HepG2 (cell line): Measurements from ENCODE around the gene NUFIP1. TPM values are rescaled to one million over a fixed set of nuclear protein-coding genes. Genes with fewer than 3 reads are reported as not detected.
A peak's percentile ranks its signal among the peaks of the same experiment; 100 is the strongest.

Source experiments
- ATAC-seq: fragments of 200-7000 bp; cut with Tn5 transposase; 3 replicates; pipeline ENCODE4 v1.9.1; 2020; ENCODE audit warnings: mild to moderate bottlenecking, moderate library complexity
- BruUV-seq: library from RNA; stranded (reverse); fragments of 400-500 nt; replicated peaks from 2 replicates; lab custom pipeline; 2021; lab: Mats Ljungman, UMichigan
- CTCF ChIA-PET: fragments of 300-600 bp; formaldehyde crosslinking; extraction: SDS; loops from one replicate; lab custom pipeline; 2021; ENCODE audit warnings: low total read pairs, inconsistent platforms, low intra/inter-chr PET ratio; lab: Yijun Ruan, JAX
- POLR2A ChIA-PET: fragments of 350-600 bp; sonication (Branson Sonifier 250); formaldehyde crosslinking; loops from one replicate; lab custom pipeline; 2020; ENCODE audit warnings: antibody characterized with exemption, inconsistent platforms; lab: Yijun Ruan, JAX
- DNase-seq: peaks from one replicate; pipeline ENCODE4 v3.0.0-alpha.2; 2015; ENCODE audit warnings: low spot score
- FAIRE-seq: peaks from 3 replicates; lab custom pipeline; 2011; peaks lifted over from hg19 to GRCh38; lab: Jason Lieb, UNC
- H2AFZ ChIP-seq: one replicate; pipeline ENCODE4 v1.6.1; 2011; ENCODE audit warnings: low read length, inconsistent platforms
- H3K27ac ChIP-seq: fragments of 300-600 bp; 3 replicates; pipeline ENCODE4 v1.8.0; 2011; ENCODE audit warnings: mixed run types, mild to moderate bottlenecking, mixed read lengths, low read length, inconsistent platforms; ENCODE audit not compliant: insufficient read depth; ENCODE audit errors: extremely low read length
- H3K27me3 ChIP-seq, 2 experiments: fragments of 200-600 bp in 1 of 2; 2 replicates in 1 of 2; 3 replicates in 1 of 2; pipeline versions ENCODE4 v1.6.0 to v1.8.0; 2011; ENCODE audit warnings: low read length in 2 of 2, mild to moderate bottlenecking in 2 of 2, moderate library complexity in 2 of 2, inconsistent platforms in 1 of 2; ENCODE audit not compliant: insufficient read depth in 2 of 2, control insufficient read depth in 1 of 2
- H3K36me3 ChIP-seq, 2 experiments: fragments of 200-600 bp in 1 of 2; replicated peaks in 1 of 2; 2 replicates in 1 of 2; 3 replicates in 1 of 2; pipeline versions ENCODE4 v1.5.1 to v1.8.0; 2011; ENCODE audit warnings: low read length in 2 of 2, inconsistent platforms in 1 of 2; ENCODE audit not compliant: insufficient read depth in 2 of 2, control insufficient read depth in 1 of 2
- H3K4me1 ChIP-seq: 2 replicates; pipeline ENCODE4 v1.5.1; 2012; ENCODE audit warnings: low read length, inconsistent platforms; ENCODE audit not compliant: insufficient read depth
- H3K4me2 ChIP-seq: 2 replicates; pipeline ENCODE4 v1.6.0; 2011; ENCODE audit warnings: low read depth, low read length, inconsistent platforms
- H3K4me3 ChIP-seq, 3 experiments: fragments of 200-600 bp in 1 of 3; sonication (generic), shearing (Covaris generic) in 1 of 3; replicated peaks in 1 of 3; 2 replicates each; pipeline ENCODE4 v1.5.1; 2011 to 2016; ENCODE audit warnings: low read length in 3 of 3, inconsistent platforms in 2 of 3, low read depth in 2 of 3, mild to moderate bottlenecking in 2 of 3, control low read depth in 1 of 3, mixed read lengths in 1 of 3; ENCODE audit not compliant: insufficient read depth in 1 of 3
- H3K79me2 ChIP-seq: one replicate; pipeline ENCODE4 v1.6.1; 2011; ENCODE audit warnings: low read length, inconsistent platforms; ENCODE audit not compliant: insufficient read depth
- H3K9ac ChIP-seq: 2 replicates; pipeline ENCODE4 v1.6.0; 2011; ENCODE audit warnings: mild to moderate bottlenecking, low read depth, low read length, inconsistent platforms; ENCODE audit not compliant: insufficient read depth
- H3K9me3 ChIP-seq: 2 replicates; pipeline ENCODE4 v1.5.1; 2012; ENCODE audit warnings: mild to moderate bottlenecking, low read length
- H4K20me1 ChIP-seq: 2 replicates; pipeline ENCODE4 v1.6.0; 2011; ENCODE audit warnings: inconsistent platforms, mild to moderate bottlenecking, low read length, moderate library complexity; ENCODE audit not compliant: insufficient read depth
- HCFC1 ChIP-seq: fragments of 150-350 bp; IDR thresholded peaks from 2 replicates; pipeline ENCODE4 v1.6.1; 2014; ENCODE audit warnings: low read depth, low read length
- KDM5B ChIP-seq: sonication (generic); formaldehyde crosslinking; IDR thresholded peaks from 2 replicates; pipeline ENCODE4 v1.4.0; 2020; ENCODE audit warnings: missing genetic modification reagents, mild to moderate bottlenecking, borderline replicate concordance
- PHF5A ChIP-seq: IDR thresholded peaks from one replicate; pipeline ENCODE4 v1.6.1; 2018; ENCODE audit warnings: low read depth, missing genetic modification reagents; ENCODE audit not compliant: unreplicated experiment
- SMC3 ChIP-seq: IDR thresholded peaks from 2 replicates; pipeline ENCODE4 v1.6.1; 2011; ENCODE audit warnings: low read length, improper control_type of control experiment
- ZBTB42 ChIP-seq: sonication (generic); formaldehyde crosslinking; IDR thresholded peaks from 2 replicates; pipeline ENCODE4 v1.5.0; 2020; ENCODE audit warnings: mild to moderate bottlenecking, missing genetic modification reagents
- ZNF329 ChIP-seq: sonication (generic); formaldehyde crosslinking; IDR thresholded peaks from 2 replicates; pipeline ENCODE4 v1.9.0; 2021; ENCODE audit warnings: low read depth, mild to moderate bottlenecking, missing genetic modification reagents
- ZNF44 ChIP-seq: sonication (generic); formaldehyde crosslinking; IDR thresholded peaks from 2 replicates; pipeline ENCODE4 v1.5.1; 2020; ENCODE audit warnings: mild to moderate bottlenecking, missing genetic modification reagents
- ZSCAN31 ChIP-seq: sonication (generic); formaldehyde crosslinking; IDR thresholded peaks from 2 replicates; pipeline ENCODE4 v1.5.0; 2020; ENCODE audit warnings: low read depth, mild to moderate bottlenecking, missing genetic modification reagents
- WGBS: methylation state at CpG from one replicate; pipeline ENCODE4 v1.1.6; 2017; ENCODE audit warnings: low lambda C conversion rate; 5-methylcytosine and 5-hydroxymethylcytosine counted together
- in situ Hi-C: cut with HindIII; loops from 2 replicates; pipeline ENCODE4 v1.10.0; 2017; ENCODE audit warnings: low pct_unique_long_range_greater_than_20kb; ENCODE audit not compliant: extremely low pct_ligation_motif_present
- intact Hi-C: fragments of 100-400 bp; cut with micrococcal nuclease; formaldehyde crosslinking; loops from one replicate; pipeline ENCODE4 v1.10.0; 2022; ENCODE audit not compliant: unreplicated experiment
- polyA plus RNA-seq, 8 experiments: library from polyadenylated mRNA; depleted of rRNA in 3 of 8; stranded (reverse) in 7 of 8; unstranded in 1 of 8; fragments of >200 nt; fragmentation: Illumina TruSeq in 4 of 8; extraction: Trizol in 4 of 8; gene quantifications; 2 replicates each; pipeline versions ENCODE4 v1.2.1 to v1.2.3, GENCODE V29; 2011 to 2016; ENCODE audit warnings: low read depth in 4 of 8, missing spikeins in 1 of 8, mixed read lengths in 1 of 8; ENCODE audit not compliant: insufficient read depth in 1 of 8
- total RNA-seq, 5 experiments: library from RNA; depleted of rRNA; stranded (reverse); fragments of >200 nt; fragmentation: Illumina TruSeq; extraction: Trizol; gene quantifications; 2 replicates each; pipeline ENCODE4 v1.2.3, GENCODE V29; 2016; ENCODE audit warnings: low read depth in 1 of 5
- TF ChIP-seq, protein P1 (sequence below): sonication (generic); formaldehyde crosslinking; IDR thresholded peaks from 2 replicates; pipeline ENCODE4 v1.4.0; 2020; ENCODE audit warnings: mild to moderate bottlenecking, low read depth, missing genetic modification reagents
- TF ChIP-seq, protein P2 (sequence below): sonication (generic); formaldehyde crosslinking; IDR thresholded peaks from 2 replicates; pipeline ENCODE4 v1.5.1; 2020; ENCODE audit warnings: missing genetic modification reagents, mild to moderate bottlenecking, borderline replicate concordance
- TF ChIP-seq, protein P3 (sequence below): sonication (generic); formaldehyde crosslinking; IDR thresholded peaks from 2 replicates; pipeline ENCODE4 v1.8.0; 2022; ENCODE audit warnings: mild to moderate bottlenecking, missing genetic modification reagents, borderline replicate concordance
- TF ChIP-seq, protein P4 (sequence below): IDR thresholded peaks from 2 replicates; pipeline ENCODE4 v1.6.1; 2016
- TF ChIP-seq, protein P5 (sequence below): sonication (generic); formaldehyde crosslinking; IDR thresholded peaks from 2 replicates; pipeline ENCODE4 v1.5.0; 2020; ENCODE audit warnings: missing genetic modification reagents

Gene NUFIP1
- total and polyA plus RNA-seq, 2 of the 13 experiments (the other 11 are each of a cell fraction or from before 2014, with no cell fraction given), result 1.9 to 10.3 TPM

DNA sequence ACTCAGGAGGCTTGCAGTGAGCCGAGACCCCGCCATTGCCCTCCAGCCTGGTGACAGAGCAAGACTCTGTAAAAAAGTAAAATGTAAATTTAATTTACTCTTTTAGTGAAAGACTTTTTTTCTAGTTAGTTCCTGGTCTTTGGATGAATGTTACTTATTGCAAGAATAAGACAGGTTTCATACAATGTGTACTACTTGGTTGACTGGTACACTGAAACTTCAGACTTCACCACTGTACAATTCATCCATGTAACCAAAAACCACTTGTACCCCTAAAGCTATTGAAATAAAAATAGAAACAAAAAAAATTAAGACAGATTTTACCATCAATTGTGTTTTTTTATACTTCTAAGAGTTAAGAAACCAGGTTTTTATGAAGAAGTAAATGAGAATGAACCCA, 35.6 kb upstream of the NUFIP1 start:
- DNase-seq, result no peak
- Histone ChIP-seq H3K9me3 (no peaks in the 10 kb centered on the region), H3K9ac (no peak overlapping the region), H4K20me1 (no peaks in the 10 kb centered on the region), H3K79me2 (no peaks in the 10 kb centered on the region), H2AFZ (no peak overlapping the region), H3K4me2 (no peak overlapping the region), H3K27ac (no peak overlapping the region), H3K36me3 (peaks cover 0 to 36% of the 10 kb centered on the region in 2 experiments; a peak in 4 of 5 replicates), H3K4me1 (no peaks in the 10 kb centered on the region), H3K27me3 (no peaks in the 10 kb centered on the region), H3K4me3 (no peak overlapping the region)
- CTCF ChIA-PET, result no interaction called here
- intact Hi-C loops (no loop called here), in situ Hi-C loops (loop anchor here (25.0 kb wide), 1 partner anchor 487 kb away; no protein-coding TSS in a partner anchor)
- POLR2A ChIA-PET, result no interaction called here
- no peak for ATAC-seq
- no peak for FAIRE-seq
- TF ChIP-seq, protein P1, sequence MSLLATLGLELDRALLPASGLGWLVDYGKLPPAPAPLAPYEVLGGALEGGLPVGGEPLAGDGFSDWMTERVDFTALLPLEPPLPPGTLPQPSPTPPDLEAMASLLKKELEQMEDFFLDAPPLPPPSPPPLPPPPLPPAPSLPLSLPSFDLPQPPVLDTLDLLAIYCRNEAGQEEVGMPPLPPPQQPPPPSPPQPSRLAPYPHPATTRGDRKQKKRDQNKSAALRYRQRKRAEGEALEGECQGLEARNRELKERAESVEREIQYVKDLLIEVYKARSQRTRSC, result no peak
- no peak for TF ChIP-seq ZBTB42 (CRISPR knock-in tag)
- TF ChIP-seq, protein P2, sequence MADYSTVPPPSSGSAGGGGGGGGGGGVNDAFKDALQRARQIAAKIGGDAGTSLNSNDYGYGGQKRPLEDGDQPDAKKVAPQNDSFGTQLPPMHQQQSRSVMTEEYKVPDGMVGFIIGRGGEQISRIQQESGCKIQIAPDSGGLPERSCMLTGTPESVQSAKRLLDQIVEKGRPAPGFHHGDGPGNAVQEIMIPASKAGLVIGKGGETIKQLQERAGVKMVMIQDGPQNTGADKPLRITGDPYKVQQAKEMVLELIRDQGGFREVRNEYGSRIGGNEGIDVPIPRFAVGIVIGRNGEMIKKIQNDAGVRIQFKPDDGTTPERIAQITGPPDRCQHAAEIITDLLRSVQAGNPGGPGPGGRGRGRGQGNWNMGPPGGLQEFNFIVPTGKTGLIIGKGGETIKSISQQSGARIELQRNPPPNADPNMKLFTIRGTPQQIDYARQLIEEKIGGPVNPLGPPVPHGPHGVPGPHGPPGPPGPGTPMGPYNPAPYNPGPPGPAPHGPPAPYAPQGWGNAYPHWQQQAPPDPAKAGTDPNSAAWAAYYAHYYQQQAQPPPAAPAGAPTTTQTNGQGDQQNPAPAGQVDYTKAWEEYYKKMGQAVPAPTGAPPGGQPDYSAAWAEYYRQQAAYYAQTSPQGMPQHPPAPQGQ (CRISPR knock-in tag), result no peak
- WGBS, result 95% methylated on average over 2 of the region's 2 CpGs
- no TSS peak for BruUV-seq

DNA sequence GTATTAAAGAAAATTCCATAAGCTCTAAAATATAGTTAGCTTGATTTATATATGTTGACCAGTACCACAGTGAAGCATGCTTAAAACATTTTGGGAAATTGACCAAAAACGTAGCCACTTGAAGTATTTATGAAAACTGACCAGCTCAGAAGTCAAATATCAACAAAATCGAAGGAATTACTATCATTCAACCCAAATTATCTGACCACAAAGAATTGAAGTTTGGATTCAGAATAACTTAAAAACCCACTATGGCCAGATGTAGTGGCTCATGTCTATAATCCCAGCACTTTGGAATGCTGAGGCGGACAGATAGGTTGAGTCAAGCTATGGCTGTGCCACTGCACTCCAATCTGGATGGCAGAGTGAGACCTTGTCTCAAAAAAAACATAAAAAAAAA, 32.0 kb upstream of the NUFIP1 start:
- Histone ChIP-seq H3K27me3 (no peaks in the 10 kb centered on the region), H3K27ac (no peak overlapping the region), H3K9ac (no peak overlapping the region), H3K4me1 (no peaks in the 10 kb centered on the region), H2AFZ (no peak overlapping the region), H3K4me2 (no peak overlapping the region), H4K20me1 (no peaks in the 10 kb centered on the region), H3K36me3 (peaks cover 0 to 23% of the 10 kb centered on the region in 2 experiments; a peak in 3 of 5 replicates), H3K4me3 (no peak overlapping the region), H3K9me3 (no peaks in the 10 kb centered on the region), H3K79me2 (no peaks in the 10 kb centered on the region)
- ChIA-PET POLR2A (no interaction called here), CTCF (no interaction called here)
- DNase-seq (no peak), ATAC-seq (no peak), FAIRE-seq (no peak)
- BruUV-seq, result TSS peak; percentile 46
- in situ Hi-C loops (no loop called here), intact Hi-C loops (no loop called here)
- WGBS, result 88% methylated on average over 3 of the region's 3 CpGs
- TF ChIP-seq, protein P3, sequence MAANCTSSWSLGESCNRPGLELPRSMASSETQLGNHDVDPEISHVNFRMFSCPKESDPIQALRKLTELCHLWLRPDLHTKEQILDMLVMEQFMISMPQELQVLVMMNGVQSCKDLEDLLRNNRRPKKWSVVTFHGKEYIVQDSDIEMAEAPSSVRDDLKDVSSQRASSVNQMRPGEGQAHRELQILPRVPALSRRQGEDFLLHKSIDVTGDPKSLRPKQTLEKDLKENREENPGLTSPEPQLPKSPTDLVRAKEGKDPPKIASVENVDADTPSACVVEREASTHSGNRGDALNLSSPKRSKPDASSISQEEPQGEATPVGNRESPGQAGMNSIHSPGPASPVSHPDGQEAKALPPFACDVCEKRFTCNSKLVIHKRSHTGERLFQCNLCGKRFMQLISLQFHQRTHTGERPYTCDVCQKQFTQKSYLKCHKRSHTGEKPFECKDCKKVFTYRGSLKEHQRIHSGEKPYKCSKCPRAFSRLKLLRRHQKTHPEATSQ (CRISPR knock-in tag), result no peak
- TF ChIP-seq HCFC1 (no peak), ZNF329 (CRISPR knock-in tag) (no peak), PHF5A (no peak), ZNF44 (CRISPR knock-in tag) (no peak), KDM5B (CRISPR knock-in tag) (no peak), ZSCAN31 (CRISPR knock-in tag) (no peak), SMC3 (no peak)
- TF ChIP-seq, protein P4, sequence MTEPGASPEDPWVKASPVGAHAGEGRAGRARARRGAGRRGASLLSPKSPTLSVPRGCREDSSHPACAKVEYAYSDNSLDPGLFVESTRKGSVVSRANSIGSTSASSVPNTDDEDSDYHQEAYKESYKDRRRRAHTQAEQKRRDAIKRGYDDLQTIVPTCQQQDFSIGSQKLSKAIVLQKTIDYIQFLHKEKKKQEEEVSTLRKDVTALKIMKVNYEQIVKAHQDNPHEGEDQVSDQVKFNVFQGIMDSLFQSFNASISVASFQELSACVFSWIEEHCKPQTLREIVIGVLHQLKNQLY (CRISPR knock-in tag), result no peak
- TF ChIP-seq, protein P5, sequence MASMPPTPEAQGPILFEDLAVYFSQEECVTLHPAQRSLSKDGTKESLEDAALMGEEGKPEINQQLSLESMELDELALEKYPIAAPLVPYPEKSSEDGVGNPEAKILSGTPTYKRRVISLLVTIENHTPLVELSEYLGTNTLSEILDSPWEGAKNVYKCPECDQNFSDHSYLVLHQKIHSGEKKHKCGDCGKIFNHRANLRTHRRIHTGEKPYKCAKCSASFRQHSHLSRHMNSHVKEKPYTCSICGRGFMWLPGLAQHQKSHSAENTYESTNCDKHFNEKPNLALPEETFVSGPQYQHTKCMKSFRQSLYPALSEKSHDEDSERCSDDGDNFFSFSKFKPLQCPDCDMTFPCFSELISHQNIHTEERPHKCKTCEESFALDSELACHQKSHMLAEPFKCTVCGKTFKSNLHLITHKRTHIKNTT (CRISPR knock-in tag), result no peak
